Liver (tissue), 3 donors: ENCODE data around the gene LAG3.

Experiments
- CTCF ChIP-seq: fragments of 150-350 bp; IDR thresholded peaks from 2 replicates; pipeline ENCODE4 v1.5.1; 2017; ENCODE audit warnings: improper control_type of control experiment, low read depth, low read length; ENCODE audit not compliant: missing input control
- GABPA ChIP-seq, 2 donors: IDR thresholded peaks in 1 of 2; conservative IDR thresholded peaks in 1 of 2; 2 replicates each; pipeline ENCODE4 v1.6.1; 2016; ENCODE audit warnings: antibody characterized with exemption in 2 of 2, mild to moderate bottlenecking in 1 of 2, moderate library complexity in 1 of 2
- HNF4G ChIP-seq: IDR thresholded peaks from 2 replicates; pipeline ENCODE4 v1.6.1; 2016; ENCODE audit warnings: antibody characterized with exemption
- JUND ChIP-seq, 2 donors: IDR thresholded peaks; 2 replicates each; pipeline ENCODE4 v1.6.1; 2016; ENCODE audit warnings: antibody characterized with exemption in 2 of 2
- RAD21 ChIP-seq, 2 donors: IDR thresholded peaks; 2 replicates each; pipeline ENCODE4 v1.6.1; 2016; ENCODE audit warnings: antibody characterized with exemption in 2 of 2, mild to moderate bottlenecking in 2 of 2
- REST ChIP-seq: IDR thresholded peaks from 2 replicates; pipeline ENCODE4 v1.6.1; 2016; ENCODE audit warnings: antibody characterized with exemption, mild to moderate bottlenecking
- RXRA ChIP-seq, 2 donors: IDR thresholded peaks; 2 replicates each; pipeline ENCODE4 v1.6.1; 2017 to 2018; ENCODE audit warnings: antibody characterized with exemption in 2 of 2, mild to moderate bottlenecking in 1 of 2
- YY1 ChIP-seq: IDR thresholded peaks from 2 replicates; pipeline ENCODE4 v1.6.1; 2016; ENCODE audit warnings: antibody characterized with exemption, mild to moderate bottlenecking
- donor health status: healthy.
- donor health status: healthy.

- TF ChIP-seq RAD21 (IDR thresholded peaks at IDR 0.05) (no peak), REST (no peak), CTCF (no peak), YY1 (no peak), GABPA (IDR thresholded peaks at IDR 0.05 in 1 of 2, conservative IDR thresholded peaks at IDR 0.05 in 1 of 2) (no peak), JUND (IDR thresholded peaks at IDR 0.05) (no peak), HNF4G (no peak), RXRA (IDR thresholded peaks at IDR 0.05) (no peak)
Observed at GRCh38 chr12:6792522-6793201, 20.3 kb downstream of the LAG3 start.
